H9 (cell line): ENCODE data around the gene PRSS56. TPM values are rescaled to one million over a fixed set of nuclear protein-coding genes. Genes with fewer than 3 reads are reported as not detected.

Source experiments
- DNase-seq: peaks from one replicate; pipeline ENCODE4 v3.0.0-alpha.2; 2017
- H2AFZ ChIP-seq: one replicate; pipeline ENCODE4 v1.6.1; 2013; ENCODE audit warnings: mild to moderate bottlenecking, low read length, control low read depth, moderate library complexity
- H2AK5ac ChIP-seq: 2 replicates; pipeline ENCODE4 v1.6.1; 2013; ENCODE audit warnings: low read length, control low read depth, mixed read lengths; ENCODE audit not compliant: insufficient read length
- H2BK120ac ChIP-seq: one replicate; pipeline ENCODE4 v1.6.1; 2013; ENCODE audit warnings: low read depth, mild to moderate bottlenecking, low read length, control low read depth, inconsistent platforms; ENCODE audit not compliant: poor library complexity, severe bottlenecking
- H2BK12ac ChIP-seq: 2 replicates; pipeline ENCODE4 v1.6.1; 2013; ENCODE audit warnings: low read length, control low read depth, mixed read lengths, low read depth; ENCODE audit not compliant: insufficient read length
- H2BK15ac ChIP-seq: 2 replicates; pipeline ENCODE4 v1.6.1; 2013; ENCODE audit warnings: low read depth, low read length, control low read depth
- H2BK20ac ChIP-seq: one replicate; pipeline ENCODE4 v1.6.1; 2013; ENCODE audit warnings: low read depth, mild to moderate bottlenecking, low read length, control low read depth, inconsistent platforms; ENCODE audit not compliant: poor library complexity, severe bottlenecking
- H2BK5ac ChIP-seq: 2 replicates; pipeline ENCODE4 v1.6.1; 2013; ENCODE audit warnings: low read length, control low read depth, mixed read lengths; ENCODE audit not compliant: insufficient read length
- H3K14ac ChIP-seq: 2 replicates; pipeline ENCODE4 v1.6.1; 2013; ENCODE audit warnings: low read length, control low read depth; ENCODE audit not compliant: insufficient read depth
- H3K18ac ChIP-seq: 2 replicates; pipeline ENCODE4 v1.6.1; 2013; ENCODE audit warnings: low read depth, mild to moderate bottlenecking, mixed read lengths, low read length, control low read depth; ENCODE audit not compliant: insufficient read length
- H3K23ac ChIP-seq: 2 replicates; pipeline ENCODE4 v1.6.1; 2013; ENCODE audit warnings: low read length, control low read depth, mixed read lengths, low read depth; ENCODE audit not compliant: insufficient read length
- H3K23me2 ChIP-seq: 2 replicates; pipeline ENCODE4 v1.6.1; 2013; ENCODE audit warnings: low read depth, mild to moderate bottlenecking, mixed read lengths, low read length, control low read depth; ENCODE audit not compliant: insufficient read length, poor library complexity, severe bottlenecking
- H3K27ac ChIP-seq: 2 replicates; pipeline ENCODE4 v1.5.1; 2013; ENCODE audit warnings: low read length, control low read depth, mixed read lengths, low read depth; ENCODE audit not compliant: insufficient read length
- H3K27me3 ChIP-seq: 2 replicates; pipeline ENCODE4 v1.6.1; 2013; ENCODE audit warnings: low read length, control low read depth, inconsistent platforms; ENCODE audit not compliant: insufficient read depth
- H3K4ac ChIP-seq: 2 replicates; pipeline ENCODE4 v1.6.1; 2013; ENCODE audit warnings: low read depth, mild to moderate bottlenecking, control low read depth, inconsistent platforms, low read length, moderate library complexity
- H3K4me1 ChIP-seq: 2 replicates; pipeline ENCODE4 v1.6.1; 2013; ENCODE audit warnings: low read length, control low read depth, inconsistent platforms; ENCODE audit not compliant: insufficient read depth
- H3K4me2 ChIP-seq: 2 replicates; pipeline ENCODE4 v1.6.1; 2013; ENCODE audit warnings: low read length, control low read depth, mixed read lengths; ENCODE audit not compliant: insufficient read length, insufficient read depth
- H3K56ac ChIP-seq: 2 replicates; pipeline ENCODE4 v1.6.1; 2013; ENCODE audit warnings: low read depth, mild to moderate bottlenecking, mixed read lengths, low read length, control low read depth; ENCODE audit not compliant: insufficient read length
- H3K79me1 ChIP-seq: 2 replicates; pipeline ENCODE4 v1.6.1; 2013; ENCODE audit warnings: low read depth, mild to moderate bottlenecking, moderate library complexity, low read length, control low read depth, inconsistent platforms; ENCODE audit not compliant: insufficient read depth, poor library complexity, severe bottlenecking
- H3K79me2 ChIP-seq: 2 replicates; pipeline ENCODE4 v1.6.1; 2013; ENCODE audit warnings: low read length, control low read depth, inconsistent platforms; ENCODE audit not compliant: insufficient read depth
- H3K9ac ChIP-seq: 2 replicates; pipeline ENCODE4 v1.6.1; 2013; ENCODE audit warnings: low read length, control low read depth, mixed read lengths; ENCODE audit not compliant: insufficient read length; ENCODE audit errors: extremely low read depth
- H3K9me3 ChIP-seq: one replicate; pipeline ENCODE4 v1.6.1; 2013; ENCODE audit warnings: low read depth, low read length, inconsistent platforms; ENCODE audit not compliant: control insufficient read depth
- H3T11ph ChIP-seq: one replicate; pipeline ENCODE4 v1.6.1; 2013; ENCODE audit warnings: mild to moderate bottlenecking, low read length, control low read depth, inconsistent platforms
- H4K20me1 ChIP-seq: one replicate; pipeline ENCODE4 v1.6.1; 2013; ENCODE audit not compliant: control insufficient read depth, insufficient read length, insufficient read depth
- H4K5ac ChIP-seq: 2 replicates; pipeline ENCODE4 v1.6.1; 2013; ENCODE audit warnings: low read depth, mild to moderate bottlenecking, mixed read lengths, low read length, control low read depth; ENCODE audit not compliant: insufficient read length
- H4K8ac ChIP-seq: replicated peaks from 2 replicates; pipeline ENCODE4 v1.6.1; 2013; ENCODE audit warnings: low read length, control low read depth, mixed read lengths, low read depth; ENCODE audit not compliant: insufficient read length
- H4K91ac ChIP-seq: 2 replicates; pipeline ENCODE4 v1.6.1; 2013; ENCODE audit warnings: low read depth, mild to moderate bottlenecking, moderate library complexity, mixed read lengths, low read length, control low read depth; ENCODE audit not compliant: insufficient read length
- H3K27ac Mint-ChIP-seq, 3 experiments: 2 replicates in 2 of 3; 3 replicates in 1 of 3; pipeline ENCODE4 v1.8.0; 2020 to 2021; ENCODE audit warnings: mixed read lengths in 3 of 3, mild to moderate bottlenecking in 1 of 3, moderate library complexity in 1 of 3
- H3K27me3 Mint-ChIP-seq: 2 replicates; pipeline ENCODE4 v1.8.0; 2021; ENCODE audit warnings: low read depth, mild to moderate bottlenecking, moderate library complexity, mixed read lengths
- H3K36me3 Mint-ChIP-seq, 3 experiments: 2 replicates in 2 of 3; 3 replicates in 1 of 3; pipeline ENCODE4 v1.8.0; 2020 to 2021; ENCODE audit warnings: low read depth in 3 of 3, mixed read lengths in 3 of 3; ENCODE audit not compliant: insufficient read depth in 1 of 3
- H3K4me1 Mint-ChIP-seq, 2 experiments: 2 replicates each; pipeline ENCODE4 v1.8.0; 2020; ENCODE audit warnings: mixed read lengths in 2 of 2
- H3K4me3 Mint-ChIP-seq, 2 experiments: 2 replicates in 1 of 2; 3 replicates in 1 of 2; pipeline ENCODE4 v1.8.0; 2020 to 2021; ENCODE audit warnings: mild to moderate bottlenecking in 2 of 2, mixed read lengths in 2 of 2, moderate library complexity in 1 of 2
- H3K9me3 Mint-ChIP-seq, 2 experiments: 2 replicates in 1 of 2; 3 replicates in 1 of 2; pipeline ENCODE4 v1.8.0; 2020; ENCODE audit warnings: mild to moderate bottlenecking in 2 of 2, mixed read lengths in 2 of 2, moderate library complexity in 1 of 2
- whole genome bisulfite sequencing: extraction: QIAGEN DNeasy Blood & Tissue Kit; methylation state at CpG from one replicate; pipeline ENCODE4 v1.1.7; 2013; ENCODE audit warnings: missing lambda C conversion rate, low lambda C conversion rate, mixed read lengths; ENCODE audit not compliant: insufficient read length; ENCODE audit errors: extremely low coverage; 5-methylcytosine and 5-hydroxymethylcytosine counted together
- total RNA-seq: library from RNA; stranded (reverse); gene quantifications from 2 replicates; pipeline ENCODE4 v1.2.1, GENCODE V29; 2021
- TF ChIP-seq, protein P1 (sequence below): fragments of 200-600 bp; sonication (generic); conservative IDR thresholded peaks from 3 replicates; pipeline ENCODE4 v1.8.0; 2021; ENCODE audit warnings: antibody characterized with exemption, mild to moderate bottlenecking

The PRSS56 gene
- total RNA-seq, 1 experiment from 2014 or later: not detected

- no CpG with 5 or more reads among the region's 14 CpGs for WGBS
Observed at GRCh38 chr2:232534940-232535651, 14.9 kb downstream of the PRSS56 start.

More at GRCh38 chr2:232534940-232535651, 14.9 kb downstream of the PRSS56 start:
- Histone ChIP-seq H3K79me1 (no peaks in the 10 kb centered on the region), H3K14ac (no peak overlapping the region), H2BK120ac (no peak overlapping the region), H3T11ph (no peak overlapping the region), H2BK15ac (no peak overlapping the region), H3K18ac (no peak overlapping the region), H3K4me2 (no peak overlapping the region), H3K4ac (no peak overlapping the region), H3K56ac (no peak overlapping the region), H3K23me2 (no peaks in the 10 kb centered on the region), H2AK5ac (no peak overlapping the region), H4K8ac (no peak overlapping the region), H3K4me1 (peaks cover 4% of the 10 kb centered on the region; the same call in 1 of the 2 replicates), H2BK12ac (no peak overlapping the region), H3K27ac (no peak overlapping the region), H3K9ac (no peak overlapping the region), H3K79me2 (no peaks in the 10 kb centered on the region), H2AFZ (no peak overlapping the region), H4K20me1 (no peaks in the 10 kb centered on the region), H3K27me3 (no peaks in the 10 kb centered on the region), H4K91ac (no peak overlapping the region), H2BK5ac (no peak overlapping the region), H3K23ac (no peak overlapping the region), H2BK20ac (no peak overlapping the region), H3K9me3 (no peaks in the 10 kb centered on the region), H4K5ac (no peak overlapping the region)
- H3K27me3 Mint-ChIP-seq: peaks cover 18% of the 10 kb centered on the region
- TF ChIP-seq, protein P1, sequence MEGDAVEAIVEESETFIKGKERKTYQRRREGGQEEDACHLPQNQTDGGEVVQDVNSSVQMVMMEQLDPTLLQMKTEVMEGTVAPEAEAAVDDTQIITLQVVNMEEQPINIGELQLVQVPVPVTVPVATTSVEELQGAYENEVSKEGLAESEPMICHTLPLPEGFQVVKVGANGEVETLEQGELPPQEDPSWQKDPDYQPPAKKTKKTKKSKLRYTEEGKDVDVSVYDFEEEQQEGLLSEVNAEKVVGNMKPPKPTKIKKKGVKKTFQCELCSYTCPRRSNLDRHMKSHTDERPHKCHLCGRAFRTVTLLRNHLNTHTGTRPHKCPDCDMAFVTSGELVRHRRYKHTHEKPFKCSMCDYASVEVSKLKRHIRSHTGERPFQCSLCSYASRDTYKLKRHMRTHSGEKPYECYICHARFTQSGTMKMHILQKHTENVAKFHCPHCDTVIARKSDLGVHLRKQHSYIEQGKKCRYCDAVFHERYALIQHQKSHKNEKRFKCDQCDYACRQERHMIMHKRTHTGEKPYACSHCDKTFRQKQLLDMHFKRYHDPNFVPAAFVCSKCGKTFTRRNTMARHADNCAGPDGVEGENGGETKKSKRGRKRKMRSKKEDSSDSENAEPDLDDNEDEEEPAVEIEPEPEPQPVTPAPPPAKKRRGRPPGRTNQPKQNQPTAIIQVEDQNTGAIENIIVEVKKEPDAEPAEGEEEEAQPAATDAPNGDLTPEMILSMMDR: no peak
- peaks cover 0 to 3% (median 0%) of the 10 kb centered on the region in 3 experiments; a peak in 1 of 7 replicates for H3K36me3 Mint-ChIP-seq
- H3K4me1 Mint-ChIP-seq: peaks cover 31 to 38% of the 10 kb centered on the region in 2 experiments
- no peak overlapping the region for H3K27ac Mint-ChIP-seq
- no peak overlapping the region for H3K4me3 Mint-ChIP-seq
- peaks cover 4 to 8% of the 10 kb centered on the region in 2 experiments; a peak in 4 of 5 replicates for H3K9me3 Mint-ChIP-seq
- no peak for DNase-seq
